ENCODE data around the gene POTEH. TPM values are rescaled to one million over a fixed set of nuclear protein-coding genes. Genes with fewer than 3 reads are reported as not detected.
"Not testable (repeated sequence)": the region's sequence is repeated elsewhere in the genome, so short reads cannot be mapped to it uniquely, and the experiment has no call there.

POTEH gene
- polyA plus RNA-seq = not detected in 2 replicates
- not detected in 2 replicates for polyA minus RNA-seq

DNA sequence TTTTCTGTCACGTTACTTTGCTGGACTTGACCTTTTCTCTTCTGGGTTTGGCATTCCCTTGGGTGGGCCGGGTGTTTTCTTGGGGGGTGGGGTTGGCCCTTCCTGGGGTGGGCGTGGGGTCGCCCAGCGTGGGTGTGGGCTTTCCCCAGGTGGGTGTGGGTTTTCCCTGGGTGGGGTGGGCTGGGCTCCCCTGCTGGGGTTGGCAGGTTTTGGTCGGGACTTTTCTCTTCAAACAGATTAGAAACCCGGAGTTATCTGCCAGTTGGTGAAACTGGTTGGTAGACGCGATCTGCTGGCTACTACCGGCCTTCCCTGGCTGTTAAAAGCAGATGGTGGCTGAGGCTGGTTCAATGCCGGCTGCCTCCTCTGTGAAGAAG lies at the start of gene POTEH:
Gene POTEH (plus strand): TSS at position 278 of the 377 bp plus-strand sequence. CDS start 52 bp downstream, at position 330.
- H3K9me3 ChIP-seq (ENCODE audit: low read length); H4K20me1 ChIP-seq (ENCODE audit: insufficient read depth); H3K9ac ChIP-seq (ENCODE audit: low read length); H3K36me3 ChIP-seq (ENCODE audit: insufficient read depth, low read length); H3K4me3 ChIP-seq (ENCODE audit: low read length); H2AFZ ChIP-seq (ENCODE audit: low read depth, low read length); H3K79me2 ChIP-seq (replicated peaks; ENCODE audit: insufficient read depth, low read length); H3K9me2 ChIP-seq (ENCODE audit: insufficient read depth, low read length); H3F3A ChIP-seq (ENCODE audit: insufficient read depth, low read length, poor library complexity, severe bottlenecking); H3K27me3 ChIP-seq (ENCODE audit: insufficient read depth, low read depth, low read length); H3K27ac ChIP-seq (ENCODE audit: low read length); H3K4me2 ChIP-seq (ENCODE audit: low read length): not testable (repeated sequence)

DNA sequence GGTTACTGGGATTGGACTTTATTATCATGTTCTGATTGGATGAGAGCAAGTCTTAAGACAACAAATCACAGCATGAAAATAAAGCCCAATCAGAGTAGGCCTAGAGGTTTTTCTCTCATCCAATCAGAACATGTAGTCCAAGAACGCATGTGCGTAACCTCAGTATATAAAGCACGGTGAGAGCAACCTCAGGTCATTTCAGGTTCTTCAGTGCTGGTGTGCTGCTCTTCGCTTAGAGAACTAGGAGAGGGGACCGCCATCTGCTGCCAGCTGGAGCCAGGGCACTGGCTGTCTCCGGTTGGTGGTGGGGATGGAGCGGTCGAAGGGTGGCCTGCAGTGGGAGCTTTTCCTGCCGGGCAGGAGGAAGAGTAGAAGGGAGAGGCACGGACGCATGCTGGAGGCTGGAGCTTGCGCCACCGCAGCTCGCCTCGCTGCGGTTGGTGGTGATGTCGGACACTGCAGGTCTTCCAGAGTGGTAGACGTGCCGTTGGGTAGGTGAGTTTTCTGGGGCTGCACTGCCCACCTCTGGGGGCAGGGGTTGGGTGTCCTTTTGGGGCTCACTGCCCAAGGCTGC lies 47.5 kb upstream of the POTEH start:
- H3K9me2 ChIP-seq (ENCODE audit: insufficient read depth, low read length); H3K9ac ChIP-seq (ENCODE audit: low read length); H3K4me3 ChIP-seq (ENCODE audit: low read length); H3F3A ChIP-seq (ENCODE audit: insufficient read depth, low read length, poor library complexity, severe bottlenecking); H4K20me1 ChIP-seq (ENCODE audit: insufficient read depth); H3K36me3 ChIP-seq (ENCODE audit: insufficient read depth, low read length); H3K4me2 ChIP-seq (ENCODE audit: low read length); H3K27ac ChIP-seq (ENCODE audit: low read length); H3K9me3 ChIP-seq (ENCODE audit: low read length); H2AFZ ChIP-seq (ENCODE audit: low read depth, low read length); H3K79me2 ChIP-seq (replicated peaks; ENCODE audit: insufficient read depth, low read length); H3K27me3 ChIP-seq (ENCODE audit: insufficient read depth, low read depth, low read length): not testable (repeated sequence)

DNA sequence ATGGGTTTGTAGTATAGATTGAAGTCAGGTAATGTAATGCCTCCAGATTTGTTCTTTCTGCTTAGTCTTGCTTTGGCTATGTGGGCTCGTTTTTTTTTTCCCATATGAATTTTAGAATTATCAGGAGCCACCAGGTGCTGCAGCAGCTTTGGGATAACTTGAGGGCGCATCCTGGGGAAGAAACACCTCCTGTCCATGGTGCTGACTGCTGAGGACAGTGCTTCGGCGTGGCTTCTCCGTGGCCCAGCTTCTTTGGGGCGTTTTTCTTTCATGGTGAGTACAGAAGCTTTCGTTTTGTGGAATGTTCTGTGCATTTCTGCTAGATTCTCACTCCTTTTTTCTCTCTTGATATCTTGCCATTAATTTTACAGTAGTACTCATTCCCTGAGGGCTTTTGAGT lies 37.9 kb upstream of the POTEH start:
- H3K36me3 ChIP-seq (ENCODE audit: insufficient read depth, low read length); H3K27ac ChIP-seq (ENCODE audit: low read length); H3F3A ChIP-seq (ENCODE audit: insufficient read depth, low read length, poor library complexity, severe bottlenecking); H3K9me2 ChIP-seq (ENCODE audit: insufficient read depth, low read length); H3K9me3 ChIP-seq (ENCODE audit: low read length); H3K79me2 ChIP-seq (replicated peaks; ENCODE audit: insufficient read depth, low read length); H3K4me2 ChIP-seq (ENCODE audit: low read length); H3K27me3 ChIP-seq (ENCODE audit: insufficient read depth, low read depth, low read length); H2AFZ ChIP-seq (ENCODE audit: low read depth, low read length); H4K20me1 ChIP-seq (ENCODE audit: insufficient read depth); H3K4me3 ChIP-seq (ENCODE audit: low read length); H3K9ac ChIP-seq (ENCODE audit: low read length): not testable (repeated sequence)

DNA sequence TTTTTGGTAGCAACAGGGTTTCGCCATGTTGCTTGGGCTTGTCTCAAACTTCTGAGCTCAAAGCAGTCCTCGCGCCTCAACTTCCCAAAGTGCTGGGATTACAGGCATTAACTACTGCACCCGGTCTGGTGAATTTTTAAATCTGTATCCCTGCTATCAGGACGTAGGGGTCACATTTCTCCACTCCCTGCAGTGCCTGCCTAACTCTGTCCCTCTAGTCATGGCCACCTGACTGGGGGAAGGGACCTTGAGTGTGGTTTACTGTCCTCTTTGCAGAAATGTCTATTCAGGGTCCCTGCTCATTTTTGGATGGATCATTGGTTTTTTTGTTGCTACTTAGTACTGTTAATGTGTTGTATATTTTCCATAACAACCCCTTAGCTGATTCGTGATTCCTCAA lies 37.1 kb upstream of the POTEH start:
- H3K9me3 ChIP-seq (ENCODE audit: low read length); H4K20me1 ChIP-seq (ENCODE audit: insufficient read depth); H3F3A ChIP-seq (ENCODE audit: insufficient read depth, low read length, poor library complexity, severe bottlenecking); H3K4me2 ChIP-seq (ENCODE audit: low read length); H3K27me3 ChIP-seq (ENCODE audit: insufficient read depth, low read depth, low read length); H3K79me2 ChIP-seq (replicated peaks; ENCODE audit: insufficient read depth, low read length); H3K4me3 ChIP-seq (ENCODE audit: low read length); H2AFZ ChIP-seq (ENCODE audit: low read depth, low read length); H3K9me2 ChIP-seq (ENCODE audit: insufficient read depth, low read length); H3K9ac ChIP-seq (ENCODE audit: low read length); H3K27ac ChIP-seq (ENCODE audit: low read length); H3K36me3 ChIP-seq (ENCODE audit: insufficient read depth, low read length): not testable (repeated sequence)

DNA sequence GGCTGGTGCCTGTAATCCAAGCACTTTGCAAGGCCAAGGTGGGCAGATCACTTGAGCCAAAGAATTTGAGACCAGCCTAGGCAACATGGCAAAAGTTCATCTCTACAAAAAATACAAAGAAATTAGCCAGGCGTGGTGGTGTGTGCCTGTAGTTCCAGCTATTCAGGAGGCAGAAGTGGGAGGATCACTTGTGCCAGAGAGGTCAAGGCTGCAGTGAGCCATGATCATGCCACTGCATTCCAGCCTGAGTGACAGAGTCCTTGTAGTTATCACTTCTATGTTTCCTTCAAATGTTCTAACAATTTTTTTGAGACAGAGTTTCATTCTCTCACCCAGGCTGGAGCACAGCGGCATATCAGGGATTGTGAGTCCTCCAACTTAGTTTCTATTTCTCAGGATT lies 36.6 kb upstream of the POTEH start:
- not testable (repeated sequence) for H3K4me3 ChIP-seq (ENCODE audit: low read length); H3K79me2 ChIP-seq (replicated peaks; ENCODE audit: insufficient read depth, low read length); H2AFZ ChIP-seq (ENCODE audit: low read depth, low read length); H3K9me3 ChIP-seq (ENCODE audit: low read length); H3K4me2 ChIP-seq (ENCODE audit: low read length); H3K27ac ChIP-seq (ENCODE audit: low read length); H4K20me1 ChIP-seq (ENCODE audit: insufficient read depth); H3K27me3 ChIP-seq (ENCODE audit: insufficient read depth, low read depth, low read length); H3K36me3 ChIP-seq (ENCODE audit: insufficient read depth, low read length); H3F3A ChIP-seq (ENCODE audit: insufficient read depth, low read length, poor library complexity, severe bottlenecking); H3K9ac ChIP-seq (ENCODE audit: low read length); H3K9me2 ChIP-seq (ENCODE audit: insufficient read depth, low read length)

DNA sequence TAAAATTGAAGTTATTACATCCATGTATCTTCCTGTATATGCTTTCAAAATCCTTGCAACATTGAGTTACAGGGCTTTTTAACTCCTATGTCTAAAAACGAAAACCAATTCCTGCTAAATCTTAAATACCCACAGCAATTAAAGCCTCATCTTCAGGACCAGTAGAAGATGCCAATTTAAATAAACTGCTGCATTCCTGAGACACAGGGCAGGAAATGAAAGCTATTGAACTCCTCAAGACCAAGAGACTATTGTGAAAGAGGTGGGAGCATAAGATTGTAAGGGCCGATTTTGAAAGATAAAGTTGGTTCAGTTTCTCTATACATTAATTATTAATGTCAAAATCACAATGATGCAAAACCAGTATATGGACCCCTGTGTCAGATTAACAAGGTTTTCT lies 28.7 kb upstream of the POTEH start:
- not testable (repeated sequence) for H3K27ac ChIP-seq (ENCODE audit: low read length); H3K9me2 ChIP-seq (ENCODE audit: insufficient read depth, low read length); H3F3A ChIP-seq (ENCODE audit: insufficient read depth, low read length, poor library complexity, severe bottlenecking); H3K4me2 ChIP-seq (ENCODE audit: low read length); H3K9ac ChIP-seq (ENCODE audit: low read length); H4K20me1 ChIP-seq (ENCODE audit: insufficient read depth); H3K79me2 ChIP-seq (replicated peaks; ENCODE audit: insufficient read depth, low read length); H3K27me3 ChIP-seq (ENCODE audit: insufficient read depth, low read depth, low read length); H3K9me3 ChIP-seq (ENCODE audit: low read length); H2AFZ ChIP-seq (ENCODE audit: low read depth, low read length); H3K4me3 ChIP-seq (ENCODE audit: low read length); H3K36me3 ChIP-seq (ENCODE audit: insufficient read depth, low read length)

DNA sequence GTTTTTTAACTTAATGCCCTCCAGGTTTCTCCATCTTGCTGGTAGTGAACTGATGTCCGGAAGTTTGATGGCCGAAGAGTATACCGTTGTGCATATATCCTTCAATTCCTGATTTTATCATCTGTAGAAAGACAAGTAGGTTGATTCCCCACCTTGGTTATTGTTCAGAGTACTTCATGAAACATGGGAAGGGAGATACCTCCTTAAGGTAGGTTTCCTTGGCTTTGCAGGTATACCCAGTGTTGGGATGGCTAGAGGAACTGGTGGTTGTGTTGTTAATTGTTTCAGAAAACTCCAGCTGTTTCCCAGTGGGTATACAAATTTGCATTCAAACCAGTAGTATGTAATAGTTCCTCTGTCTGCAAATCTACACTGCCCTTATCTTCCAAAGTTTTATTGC lies 25.1 kb upstream of the POTEH start:
- not testable (repeated sequence) for H3K36me3 ChIP-seq (ENCODE audit: insufficient read depth, low read length); H3K9me2 ChIP-seq (ENCODE audit: insufficient read depth, low read length); H3K4me3 ChIP-seq (ENCODE audit: low read length); H3K27ac ChIP-seq (ENCODE audit: low read length); H4K20me1 ChIP-seq (ENCODE audit: insufficient read depth); H2AFZ ChIP-seq (ENCODE audit: low read depth, low read length); H3K9me3 ChIP-seq (ENCODE audit: low read length); H3K79me2 ChIP-seq (replicated peaks; ENCODE audit: insufficient read depth, low read length); H3K4me2 ChIP-seq (ENCODE audit: low read length); H3K9ac ChIP-seq (ENCODE audit: low read length); H3K27me3 ChIP-seq (ENCODE audit: insufficient read depth, low read depth, low read length); H3F3A ChIP-seq (ENCODE audit: insufficient read depth, low read length, poor library complexity, severe bottlenecking)

DNA sequence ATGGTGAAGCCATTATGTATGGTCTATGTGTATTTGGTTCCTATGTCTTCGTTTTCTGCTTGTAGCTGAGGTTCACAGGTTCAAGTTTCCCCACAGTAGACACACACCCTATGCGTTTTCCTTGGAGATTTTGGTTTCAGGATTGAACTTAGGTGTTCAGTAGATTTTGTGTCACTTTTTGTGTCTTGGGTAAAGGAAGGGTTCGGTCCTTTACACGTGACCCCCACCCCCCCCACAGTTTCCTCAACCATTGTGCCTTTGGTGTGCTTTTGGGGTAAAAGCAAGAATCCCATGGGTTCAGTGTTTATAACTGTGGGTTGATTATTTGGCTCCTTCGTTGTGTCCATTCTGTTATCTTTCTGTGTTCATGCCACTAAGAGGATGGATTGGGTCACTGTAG lies 24.3 kb upstream of the POTEH start:
- not testable (repeated sequence) for H3F3A ChIP-seq (ENCODE audit: insufficient read depth, low read length, poor library complexity, severe bottlenecking); H3K9me3 ChIP-seq (ENCODE audit: low read length); H3K36me3 ChIP-seq (ENCODE audit: insufficient read depth, low read length); H3K9ac ChIP-seq (ENCODE audit: low read length); H3K4me2 ChIP-seq (ENCODE audit: low read length); H3K27me3 ChIP-seq (ENCODE audit: insufficient read depth, low read depth, low read length); H4K20me1 ChIP-seq (ENCODE audit: insufficient read depth); H3K4me3 ChIP-seq (ENCODE audit: low read length); H3K79me2 ChIP-seq (replicated peaks; ENCODE audit: insufficient read depth, low read length); H3K9me2 ChIP-seq (ENCODE audit: insufficient read depth, low read length); H3K27ac ChIP-seq (ENCODE audit: low read length); H2AFZ ChIP-seq (ENCODE audit: low read depth, low read length)

All from neural cell (in vitro differentiated cells).